Activated CD4-positive, alpha-beta T cell treated with anti-CD3 and anti-CD28 coated beads, Interleukin-2, amount 10 ng/mL, durations not matched to agents 7 days and 5 days (primary cell): ENCODE measurements around the gene ZNF91. TPM values are rescaled to one million over a fixed set of nuclear protein-coding genes. Genes with fewer than 3 reads are reported as not detected.
"Not testable (repeated sequence)": the region's sequence is repeated elsewhere in the genome, so short reads cannot be mapped to it uniquely, and the experiment has no call there.

Source experiments
- CTCF ChIA-PET: fragments of 350-600 bp; sonication (Branson Sonifier 250); formaldehyde crosslinking; loops from one replicate; lab custom pipeline; 2021; ENCODE audit warnings: antibody characterized with exemption; lab: Charles Lee
- POLR2A ChIA-PET: fragments of 350-600 bp; sonication (Branson Sonifier 250); formaldehyde crosslinking; loops from one replicate; lab custom pipeline; 2021; ENCODE audit warnings: antibody characterized with exemption; lab: Charles Lee
- DNase-seq: peaks from one replicate; pipeline ENCODE4 v3.0.0-alpha.2; 2020
- H3K27ac Mint-ChIP-seq: one replicate; pipeline ENCODE4 v1.8.0; 2021; ENCODE audit warnings: mild to moderate bottlenecking, moderate library complexity, mixed read lengths
- H3K27me3 Mint-ChIP-seq: one replicate; pipeline ENCODE4 v1.8.0; 2021; ENCODE audit warnings: mixed read lengths
- H3K36me3 Mint-ChIP-seq: one replicate; pipeline ENCODE4 v1.8.0; 2021; ENCODE audit warnings: low read depth, mixed read lengths
- H3K4me1 Mint-ChIP-seq: one replicate; pipeline ENCODE4 v1.8.0; 2021; ENCODE audit warnings: mixed read lengths
- H3K4me3 Mint-ChIP-seq: one replicate; pipeline ENCODE4 v1.8.0; 2021; ENCODE audit warnings: mild to moderate bottlenecking, moderate library complexity, mixed read lengths
- H3K9me3 Mint-ChIP-seq: one replicate; pipeline ENCODE4 v1.8.0; 2021; ENCODE audit warnings: mixed read lengths
- total RNA-seq, 2 experiments: library from RNA; stranded (reverse); gene quantifications; one replicate each; pipeline ENCODE4 v1.2.3, GENCODE V29; 2021

The ZNF91 gene
- total RNA-seq: 10 to 100 TPM; 56.8 to 64.7 TPM

DNA sequence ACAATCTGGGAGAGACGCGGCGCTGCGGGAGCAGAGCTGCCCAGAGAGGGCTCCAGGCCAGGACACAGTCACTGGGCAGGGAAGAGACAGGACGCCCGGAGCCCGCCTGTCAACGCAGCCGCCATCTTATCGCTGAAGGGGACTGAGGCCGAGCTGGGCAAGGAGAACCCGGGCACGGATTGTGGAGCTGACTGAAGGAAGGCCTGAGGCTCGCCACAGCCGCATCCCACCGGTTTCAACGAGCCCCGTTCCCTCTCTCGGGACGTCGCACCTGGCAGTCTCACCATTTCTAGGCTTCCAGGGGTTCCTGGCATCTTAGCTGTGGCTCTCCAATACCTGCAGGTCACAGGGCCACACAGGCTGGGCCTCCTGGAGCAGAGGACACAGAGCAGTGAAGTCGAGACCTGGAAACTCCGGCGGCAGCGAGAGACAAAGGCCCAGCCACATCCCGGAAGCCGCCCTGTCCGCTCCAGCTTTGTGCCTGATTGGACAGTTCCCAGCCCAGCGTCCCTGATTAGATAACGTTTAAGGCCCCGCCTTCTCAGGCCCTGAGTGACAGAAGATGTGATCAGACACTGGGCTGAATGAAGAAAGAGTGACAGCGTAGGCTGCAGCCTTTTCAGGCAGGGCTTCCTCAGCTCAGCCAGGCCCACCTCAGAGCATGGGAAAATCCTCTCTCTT lies at the start of gene ZNF91:
ZNF91 (minus strand) TSS at position 431 of the 681 bp plus-strand sequence; CDS start at position 314, 117 bp downstream.
- peaks cover 55% of the 10 kb centered on the region for H3K36me3 Mint-ChIP-seq
- no peaks in the 10 kb centered on the region for H3K27me3 Mint-ChIP-seq
- ChIA-PET CTCF (interaction anchor here (1.1 kb wide), 1 partner anchor 121 kb away, joined by 3 read pairs; no protein-coding TSS in a partner anchor), POLR2A (interaction anchor here (0.6 kb wide), 1 partner anchor 136 kb away, joined by 3 read pairs; no protein-coding TSS in a partner anchor)
- peak within 1 kb of the TSS; percentile 95 for H3K4me3 Mint-ChIP-seq
- H3K4me1 Mint-ChIP-seq: peaks cover 15% of the 10 kb centered on the region
- H3K9me3 Mint-ChIP-seq: peaks cover 23% of the 10 kb centered on the region
- DNase-seq: peak; percentile 96
- H3K27ac Mint-ChIP-seq: peak within 1 kb of the TSS; percentile 98

DNA sequence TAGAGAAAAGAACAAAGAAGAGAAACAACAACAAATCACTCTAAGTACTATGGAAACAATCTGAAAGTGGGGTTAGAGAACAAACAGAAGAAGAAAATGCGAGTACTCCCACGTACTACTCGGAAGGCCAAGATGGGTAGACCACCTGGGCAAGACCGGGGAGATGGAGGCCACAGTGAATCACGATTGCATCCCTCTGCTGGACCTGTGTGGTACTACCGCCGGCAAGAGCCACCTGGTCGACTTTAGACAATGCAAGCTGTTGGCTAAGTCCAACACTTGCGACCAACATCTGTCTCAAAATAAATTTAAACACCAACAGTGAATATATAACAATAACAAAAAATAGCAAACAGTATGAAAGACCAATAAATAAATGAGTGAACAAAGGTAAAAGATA lies 45.5 kb upstream of the ZNF91 start:
- Mint-ChIP-seq H3K27me3 (no peaks in the 10 kb centered on the region), H3K9me3 (peaks cover 41% of the 10 kb centered on the region), H3K4me3 (no peak overlapping the region), H3K27ac (no peak overlapping the region), H3K4me1 (no peaks in the 10 kb centered on the region), H3K36me3 (no peaks in the 10 kb centered on the region)
- ChIA-PET POLR2A (no interaction called here), CTCF (interaction anchor here (0.7 kb wide), 1 partner anchor 118 kb away, joined by 3 read pairs; no protein-coding TSS in a partner anchor)
- DNase-seq: no peak

DNA sequence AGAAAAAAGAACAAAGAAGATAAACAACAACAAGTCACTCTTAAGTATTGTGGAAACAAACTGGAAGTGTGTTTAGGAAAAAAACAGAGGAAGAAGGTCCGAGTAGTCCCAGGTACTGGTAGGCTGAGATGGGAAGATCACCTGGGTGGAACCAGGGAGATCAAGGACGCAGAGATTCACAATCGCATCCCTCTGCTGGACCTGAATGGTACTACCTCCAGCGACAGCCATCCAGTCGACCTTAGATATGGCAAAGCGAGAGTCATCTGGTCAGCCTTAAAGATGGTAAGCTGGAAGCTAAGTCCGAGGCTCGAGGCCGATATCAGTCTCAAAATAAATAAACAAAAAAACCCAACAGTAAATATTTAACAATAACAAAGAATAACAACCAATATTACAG lies 44.9 kb upstream of the ZNF91 start:
- Mint-ChIP-seq H3K36me3 (no peaks in the 10 kb centered on the region), H3K4me3 (no peak overlapping the region), H3K27me3 (no peaks in the 10 kb centered on the region), H3K9me3 (peaks cover 41% of the 10 kb centered on the region), H3K4me1 (no peaks in the 10 kb centered on the region), H3K27ac (no peak overlapping the region)
- ChIA-PET CTCF (interaction anchor here (0.5 to 0.7 kb wide), 2 partner anchors 118 to 569 kb away, joined by 3 read pairs; no protein-coding TSS in a partner anchor), POLR2A (no interaction called here)
- no peak for DNase-seq

DNA sequence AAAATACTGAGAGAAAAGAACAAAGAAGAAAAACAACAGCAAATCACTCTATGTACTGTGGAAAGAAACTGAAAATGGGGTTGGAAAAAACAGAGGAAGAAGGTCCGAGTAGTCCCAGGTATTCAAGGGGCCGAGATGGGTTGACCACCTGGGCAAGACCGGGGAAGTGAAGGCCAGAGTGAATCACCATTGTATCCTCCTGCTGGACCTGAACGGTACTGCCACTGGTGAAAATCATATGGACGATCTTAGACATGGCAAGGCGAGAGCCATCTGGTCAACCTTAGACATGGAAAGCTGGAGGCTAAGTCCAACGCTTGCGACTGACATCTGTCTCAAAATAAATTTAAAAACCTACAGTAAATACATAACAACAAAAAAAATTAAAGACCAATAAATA lies 44.4 kb upstream of the ZNF91 start:
- Mint-ChIP-seq H3K27ac (no peak overlapping the region), H3K36me3 (no peaks in the 10 kb centered on the region), H3K4me3 (no peak overlapping the region), H3K4me1 (no peaks in the 10 kb centered on the region), H3K9me3 (peaks cover 44% of the 10 kb centered on the region), H3K27me3 (no peaks in the 10 kb centered on the region)
- DNase-seq: no peak
- ChIA-PET CTCF (no interaction called here), POLR2A (no interaction called here)

DNA sequence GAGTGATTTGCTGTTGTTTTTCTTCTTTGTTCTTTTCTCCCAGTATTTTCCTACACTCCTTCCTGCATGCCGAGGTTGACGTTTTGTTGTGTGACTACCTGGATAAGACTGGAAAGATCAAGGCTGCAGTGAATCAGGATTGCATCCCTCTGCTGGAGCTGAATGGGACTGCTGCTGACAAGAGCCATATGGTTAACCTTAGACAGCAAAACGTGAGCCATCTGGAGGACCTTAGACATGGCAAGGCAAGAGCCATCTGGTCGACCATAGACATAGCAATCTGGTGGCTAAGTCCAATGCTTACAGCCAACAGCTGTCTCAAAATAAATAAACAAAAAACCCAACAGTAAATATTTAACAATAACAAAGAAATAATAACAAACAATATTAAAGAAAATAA lies 42.6 kb upstream of the ZNF91 start:
- H3K4me1 Mint-ChIP-seq: no peaks in the 10 kb centered on the region
- peaks cover 51% of the 10 kb centered on the region for H3K9me3 Mint-ChIP-seq
- CTCF ChIA-PET: no interaction called here
- no peak overlapping the region for H3K27ac Mint-ChIP-seq
- POLR2A ChIA-PET: no interaction called here
- H3K27me3 Mint-ChIP-seq: no peaks in the 10 kb centered on the region
- DNase-seq: no peak
- no peaks in the 10 kb centered on the region for H3K36me3 Mint-ChIP-seq
- no peak overlapping the region for H3K4me3 Mint-ChIP-seq

DNA sequence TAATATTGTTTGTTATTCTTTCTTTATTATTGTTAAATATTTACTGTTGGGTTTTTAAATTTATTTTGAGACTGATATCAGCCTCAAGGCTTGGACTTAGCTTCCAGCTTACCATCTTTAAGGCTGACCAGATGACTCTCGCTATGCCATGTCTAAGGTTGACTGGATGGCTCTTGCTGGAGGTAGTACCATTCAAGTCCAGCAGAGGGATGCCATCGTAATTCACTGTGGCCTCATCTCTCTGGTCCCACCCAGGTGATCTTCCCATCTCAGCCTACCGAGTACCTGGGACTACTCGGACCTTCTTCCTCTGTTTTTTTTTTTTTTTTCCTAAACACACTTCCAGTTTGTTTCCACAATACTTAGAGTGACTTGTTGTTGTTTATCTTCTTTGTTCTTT lies 41.7 kb upstream of the ZNF91 start:
- POLR2A ChIA-PET: no interaction called here
- no peak overlapping the region for H3K4me3 Mint-ChIP-seq
- H3K36me3 Mint-ChIP-seq: no peaks in the 10 kb centered on the region
- no peaks in the 10 kb centered on the region for H3K4me1 Mint-ChIP-seq
- H3K27me3 Mint-ChIP-seq: no peaks in the 10 kb centered on the region
- no peak overlapping the region for H3K27ac Mint-ChIP-seq
- H3K9me3 Mint-ChIP-seq: peaks cover 51% of the 10 kb centered on the region
- CTCF ChIA-PET: interaction anchor here (0.6 to 0.7 kb wide), 2 partner anchors 73 to 658 kb away, joined by 3 read pairs; no protein-coding TSS in a partner anchor
- DNase-seq: no peak

DNA sequence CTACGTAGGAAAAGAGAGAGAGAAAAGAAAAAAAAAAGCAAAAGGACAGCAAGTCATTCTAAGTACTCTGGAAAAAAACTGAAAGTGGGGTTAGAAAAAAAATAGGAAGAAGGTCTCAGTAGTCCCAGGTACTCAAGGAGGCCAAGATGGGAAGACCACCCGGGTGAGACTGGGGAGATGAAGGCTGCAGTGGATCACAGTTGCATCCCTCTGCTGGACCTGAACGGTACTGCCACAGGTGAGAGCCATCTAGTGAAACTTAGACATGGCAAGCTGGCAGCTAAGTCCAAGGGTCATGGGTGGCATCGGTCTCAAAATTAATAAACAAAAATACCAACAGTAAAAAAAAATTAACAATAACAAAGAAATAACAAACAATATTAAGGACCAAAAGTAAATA lies 41.0 kb upstream of the ZNF91 start:
- H3K27me3 Mint-ChIP-seq: no peaks in the 10 kb centered on the region
- H3K4me3 Mint-ChIP-seq: no peak overlapping the region
- no peaks in the 10 kb centered on the region for H3K36me3 Mint-ChIP-seq
- ChIA-PET CTCF (no interaction called here), POLR2A (no interaction called here)
- H3K4me1 Mint-ChIP-seq: no peaks in the 10 kb centered on the region
- no peak overlapping the region for H3K27ac Mint-ChIP-seq
- no peak for DNase-seq
- peaks cover 51% of the 10 kb centered on the region for H3K9me3 Mint-ChIP-seq

DNA sequence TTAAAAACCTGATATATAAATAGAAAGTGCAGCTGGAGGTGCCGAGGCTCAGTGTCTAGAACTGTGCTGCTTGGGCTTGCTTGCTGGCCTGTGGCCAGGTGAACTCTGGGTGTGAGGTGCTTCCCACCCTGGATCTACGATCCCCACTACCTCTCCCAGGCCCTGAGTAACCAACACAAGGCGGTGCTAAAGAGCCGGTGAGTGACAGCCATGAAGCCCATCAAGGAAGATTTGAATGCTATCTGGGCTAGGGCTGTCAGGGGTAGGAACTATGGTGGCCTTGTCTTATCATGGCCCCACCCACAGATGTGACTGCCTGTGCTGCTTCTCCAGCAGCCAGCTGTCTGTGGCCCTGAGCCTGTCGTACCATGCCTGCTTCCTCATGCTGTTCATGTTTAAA lies 25.6 kb upstream of the ZNF91 start:
- DNase-seq: no peak
- ChIA-PET CTCF (interaction anchor here (0.7 kb wide), 1 partner anchor 29 kb away, joined by 3 read pairs; no protein-coding TSS in a partner anchor), POLR2A (no interaction called here)
- Mint-ChIP-seq H3K4me3 (no peak overlapping the region), H3K27ac (no peak overlapping the region), H3K36me3 (no peaks in the 10 kb centered on the region), H3K27me3 (peaks cover 9% of the 10 kb centered on the region), H3K9me3 (peaks cover 11% of the 10 kb centered on the region), H3K4me1 (peaks cover 3% of the 10 kb centered on the region)

DNA sequence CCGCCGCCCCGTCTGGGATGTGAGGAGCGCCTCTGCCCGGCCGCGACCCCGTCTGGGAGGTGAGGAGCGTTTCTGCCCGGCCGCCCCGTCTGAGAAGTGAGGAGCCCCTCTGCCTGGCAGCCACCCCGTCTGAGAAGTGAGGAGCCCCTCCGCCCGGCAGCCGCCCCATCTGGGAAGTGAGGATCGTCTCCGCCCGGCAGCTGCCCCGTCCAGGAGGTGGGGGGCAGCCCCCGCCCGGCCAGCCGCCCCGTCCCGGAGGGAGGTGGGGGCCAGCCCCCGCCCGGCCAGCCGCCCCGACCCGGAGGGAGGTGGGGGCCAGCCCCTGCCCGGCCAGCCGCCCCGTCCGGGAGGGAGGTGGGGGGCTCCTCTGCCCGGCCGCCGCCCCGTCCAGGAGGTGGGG lies 24.0 kb upstream of the ZNF91 start:
- POLR2A ChIA-PET, H3K36me3 Mint-ChIP-seq, DNase-seq, CTCF ChIA-PET, H3K27ac Mint-ChIP-seq, H3K4me3 Mint-ChIP-seq: not testable (repeated sequence)
- peaks cover 10% of the 10 kb centered on the region for H3K4me1 Mint-ChIP-seq
- H3K9me3 Mint-ChIP-seq: peaks cover 11% of the 10 kb centered on the region
- peaks cover 17% of the 10 kb centered on the region for H3K27me3 Mint-ChIP-seq

DNA sequence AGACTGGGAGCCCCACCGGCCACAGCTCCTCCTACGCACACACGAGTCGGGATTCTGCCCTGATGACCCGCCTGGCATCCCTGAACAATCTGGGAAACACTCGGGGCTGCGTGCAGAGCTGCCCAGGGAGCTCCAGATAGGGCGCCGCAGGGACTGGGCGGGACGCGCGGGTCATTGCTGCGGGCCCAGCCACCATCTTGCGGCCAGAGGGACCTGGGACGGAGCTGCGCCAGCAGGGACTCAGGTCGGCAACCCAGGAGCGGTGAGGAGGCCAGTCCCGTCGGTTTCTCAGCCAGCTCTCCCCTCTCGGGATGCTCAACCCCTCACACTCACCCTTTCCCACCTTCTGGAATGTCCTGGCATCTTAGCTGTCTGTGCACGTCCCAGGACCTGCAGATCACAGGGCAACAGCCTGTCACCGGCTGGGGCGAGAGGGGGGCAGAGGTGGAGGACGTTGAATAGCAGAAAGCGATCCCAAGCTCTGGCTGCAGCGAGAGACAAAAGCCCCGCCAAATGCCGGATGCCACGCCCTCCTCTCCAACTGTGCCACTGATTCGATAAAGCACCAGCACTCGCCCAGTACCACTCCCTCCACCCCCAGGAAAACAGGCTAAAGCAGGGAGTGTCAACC lies 20.4 kb upstream of the ZNF91 start:
- H3K9me3 Mint-ChIP-seq: peaks cover 12% of the 10 kb centered on the region
- H3K4me1 Mint-ChIP-seq: peaks cover 10% of the 10 kb centered on the region
- H3K4me3 Mint-ChIP-seq: peak overlapping the region; percentile 38
- no peak for DNase-seq
- peaks cover 17% of the 10 kb centered on the region for H3K27me3 Mint-ChIP-seq
- ChIA-PET POLR2A (interaction anchor here (0.6 kb wide), 1 partner anchor 225 kb away, joined by 4 read pairs; no protein-coding TSS in a partner anchor), CTCF (interaction anchor here (0.5 to 0.6 kb wide), 2 partner anchors 104 to 167 kb away, joined by 3 to 4 read pairs; no protein-coding TSS in a partner anchor)
- no peak overlapping the region for H3K27ac Mint-ChIP-seq
- no peaks in the 10 kb centered on the region for H3K36me3 Mint-ChIP-seq

DNA sequence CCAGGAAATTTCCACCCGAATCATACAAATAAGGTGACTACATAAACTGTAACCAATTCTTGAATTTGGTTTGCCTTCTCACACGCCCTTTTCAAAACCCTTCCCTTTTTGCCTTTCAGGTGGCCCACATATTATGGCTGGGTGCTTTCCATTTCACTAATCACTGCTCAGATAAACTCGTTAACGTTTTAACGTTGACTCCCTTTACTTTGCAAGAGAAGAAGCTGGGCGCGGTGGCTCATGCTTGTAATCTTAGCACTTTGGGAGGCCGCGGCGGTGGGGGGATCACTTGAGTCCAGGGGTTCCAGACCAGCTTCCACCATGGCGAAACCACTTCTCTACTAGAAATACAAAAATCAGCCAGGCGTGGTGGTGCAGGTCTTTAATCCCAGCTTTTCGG lies 19.8 kb upstream of the ZNF91 start:
- H3K4me3 Mint-ChIP-seq: peak overlapping the region; percentile 38
- H3K4me1 Mint-ChIP-seq: peaks cover 10% of the 10 kb centered on the region
- H3K9me3 Mint-ChIP-seq: peaks cover 13% of the 10 kb centered on the region
- ChIA-PET POLR2A (interaction anchor here (0.6 kb wide), 1 partner anchor 224 kb away, joined by 4 read pairs; no protein-coding TSS in a partner anchor), CTCF (no interaction called here)
- DNase-seq: no peak
- peaks cover 17% of the 10 kb centered on the region for H3K27me3 Mint-ChIP-seq
- H3K36me3 Mint-ChIP-seq: no peaks in the 10 kb centered on the region
- peak overlapping the region; percentile 19 for H3K27ac Mint-ChIP-seq

DNA sequence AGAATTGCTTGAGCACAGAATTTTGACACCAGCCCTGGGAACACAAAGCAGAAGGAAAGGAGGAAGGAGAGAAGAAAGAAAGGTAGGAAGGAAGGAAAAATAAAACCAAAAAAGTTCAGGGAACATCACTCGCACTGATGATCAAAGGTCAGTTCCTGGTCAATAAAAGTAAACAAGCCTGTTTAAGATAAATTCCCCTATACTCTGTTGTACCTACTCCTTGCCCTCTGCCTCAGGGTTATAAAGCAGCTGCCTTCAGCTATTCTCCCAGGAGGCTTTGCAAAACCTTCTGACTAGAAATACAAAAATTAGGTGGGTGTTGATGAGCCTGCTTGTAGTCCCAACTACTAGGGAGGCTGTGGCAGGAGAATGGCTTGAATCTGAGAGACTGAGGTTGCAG lies 14.9 kb upstream of the ZNF91 start:
- no peak for DNase-seq
- Mint-ChIP-seq H3K27ac (no peak overlapping the region), H3K9me3 (peaks cover 26% of the 10 kb centered on the region), H3K27me3 (peaks cover 8% of the 10 kb centered on the region), H3K36me3 (no peaks in the 10 kb centered on the region), H3K4me1 (peaks cover 3% of the 10 kb centered on the region), H3K4me3 (no peak overlapping the region)
- ChIA-PET CTCF (no interaction called here), POLR2A (no interaction called here)

DNA sequence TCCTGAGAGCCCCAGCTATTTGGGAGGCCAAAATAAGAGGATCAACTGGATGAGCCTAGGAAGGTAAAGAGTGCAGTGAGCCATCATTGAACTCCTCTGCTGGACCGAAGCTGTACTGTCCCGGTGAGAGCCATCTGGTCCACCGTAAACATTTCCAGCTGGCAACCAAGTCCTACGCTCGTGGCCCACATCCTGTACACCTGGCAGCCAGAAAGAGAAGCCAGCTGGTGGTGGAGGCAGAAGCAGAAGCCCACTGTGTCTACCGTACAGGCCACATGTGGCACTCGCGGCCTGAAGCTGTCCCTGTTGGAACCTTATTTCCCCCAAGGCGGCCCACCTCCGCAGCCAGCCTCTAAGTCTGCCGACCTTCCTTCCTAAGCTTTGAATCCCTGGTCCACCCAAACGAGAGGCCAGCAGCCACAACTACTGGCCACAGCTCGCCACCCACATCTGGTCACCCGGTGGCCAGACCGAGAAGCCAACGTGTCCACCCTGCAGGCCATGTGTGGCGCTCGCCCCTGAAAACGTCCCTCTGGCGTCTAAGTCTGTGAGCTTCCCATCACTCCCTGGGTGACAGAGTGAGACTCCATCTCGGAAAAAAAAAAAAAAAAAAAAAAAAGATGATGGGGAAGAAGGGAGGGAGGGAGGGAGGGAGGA lies 14.2 kb upstream of the ZNF91 start:
- H3K27me3 Mint-ChIP-seq: peaks cover 1% of the 10 kb centered on the region
- ChIA-PET POLR2A (no interaction called here), CTCF (no interaction called here)
- H3K36me3 Mint-ChIP-seq: no peaks in the 10 kb centered on the region
- no peak overlapping the region for H3K4me3 Mint-ChIP-seq
- H3K4me1 Mint-ChIP-seq: no peaks in the 10 kb centered on the region
- no peak for DNase-seq
- peaks cover 27% of the 10 kb centered on the region for H3K9me3 Mint-ChIP-seq
- no peak overlapping the region for H3K27ac Mint-ChIP-seq
